PFSK-1 (cell line): ENCODE results near the gene MCAT.

ENCODE experiments used
- FOXP2 ChIP-seq: optimal IDR thresholded peaks from 2 replicates; pipeline ENCODE3; 2011; ENCODE audit warnings: borderline replicate concordance, control low read depth, inconsistent platforms; ENCODE audit not compliant: insufficient read depth; ENCODE audit errors: extremely low read length, extremely low read depth
- POLR2AphosphoS5 ChIP-seq: IDR thresholded peaks from 2 replicates; pipeline ENCODE4 v1.6.1; 2012; ENCODE audit warnings: low read depth, mild to moderate bottlenecking, control low read depth, low read length, moderate library complexity
- REST ChIP-seq, 2 experiments: IDR thresholded peaks; 2 replicates each; pipeline versions ENCODE4 v1.6.1 to v1.8.0; 2011 to 2012; ENCODE audit warnings: low read depth in 2 of 2, low read length in 2 of 2, control low read depth in 1 of 2, inconsistent platforms in 1 of 2, mild to moderate bottlenecking in 1 of 2, moderate library complexity in 1 of 2; ENCODE audit not compliant: insufficient read depth in 1 of 2
- SIN3A ChIP-seq: IDR thresholded peaks from 2 replicates; pipeline ENCODE4 v1.6.1; 2012; ENCODE audit warnings: mild to moderate bottlenecking, low read length, moderate library complexity, borderline replicate concordance; ENCODE audit not compliant: insufficient read depth
- TAF1 ChIP-seq: IDR thresholded peaks from 2 replicates; pipeline ENCODE4 v1.6.1; 2012; ENCODE audit warnings: low read length, control low read depth, borderline replicate concordance; ENCODE audit not compliant: insufficient read depth

MCAT gene

GRCh38 chr22:43158778-43159483 lies 15.7 kb upstream of the MCAT start:
- TF ChIP-seq REST (IDR thresholded peaks at IDR 0.05; ENCODE audit: insufficient read depth in 1 of 2, low read depth in 2 of 2, low read length in 2 of 2): no peak
- no peak for TF ChIP-seq FOXP2
- TF ChIP-seq TAF1: no peak
- TF ChIP-seq POLR2AphosphoS5: no peak
- no peak for TF ChIP-seq SIN3A

- no peak for TF ChIP-seq SIN3A
- TF ChIP-seq TAF1: no peak
- no peak for TF ChIP-seq REST (IDR thresholded peaks at IDR 0.05; ENCODE audit: insufficient read depth in 1 of 2, low read depth in 2 of 2, low read length in 2 of 2)
- TF ChIP-seq POLR2AphosphoS5: no peak
- no peak for TF ChIP-seq FOXP2
These were observed 14.8 kb upstream of the MCAT start for GRCh38 chr22:43157874-43158546.

- TF ChIP-seq SIN3A (no peak), TAF1 (no peak), REST (IDR thresholded peaks at IDR 0.05; ENCODE audit: insufficient read depth in 1 of 2, low read depth in 2 of 2, low read length in 2 of 2) (no peak), POLR2AphosphoS5 (no peak)
These were observed 13.2 kb upstream of the MCAT start for GRCh38 chr22:43156413-43156812.

- no peak for TF ChIP-seq POLR2AphosphoS5
- no peak for TF ChIP-seq SIN3A
- TF ChIP-seq REST (IDR thresholded peaks at IDR 0.05; ENCODE audit: insufficient read depth in 1 of 2, low read depth in 2 of 2, low read length in 2 of 2): no peak
- no peak for TF ChIP-seq FOXP2
- no peak for TF ChIP-seq TAF1
These were observed 12.6 kb upstream of the MCAT start for GRCh38 chr22:43155789-43156188.
